ENCODE measurements around the gene HOXD8.

DNA sequence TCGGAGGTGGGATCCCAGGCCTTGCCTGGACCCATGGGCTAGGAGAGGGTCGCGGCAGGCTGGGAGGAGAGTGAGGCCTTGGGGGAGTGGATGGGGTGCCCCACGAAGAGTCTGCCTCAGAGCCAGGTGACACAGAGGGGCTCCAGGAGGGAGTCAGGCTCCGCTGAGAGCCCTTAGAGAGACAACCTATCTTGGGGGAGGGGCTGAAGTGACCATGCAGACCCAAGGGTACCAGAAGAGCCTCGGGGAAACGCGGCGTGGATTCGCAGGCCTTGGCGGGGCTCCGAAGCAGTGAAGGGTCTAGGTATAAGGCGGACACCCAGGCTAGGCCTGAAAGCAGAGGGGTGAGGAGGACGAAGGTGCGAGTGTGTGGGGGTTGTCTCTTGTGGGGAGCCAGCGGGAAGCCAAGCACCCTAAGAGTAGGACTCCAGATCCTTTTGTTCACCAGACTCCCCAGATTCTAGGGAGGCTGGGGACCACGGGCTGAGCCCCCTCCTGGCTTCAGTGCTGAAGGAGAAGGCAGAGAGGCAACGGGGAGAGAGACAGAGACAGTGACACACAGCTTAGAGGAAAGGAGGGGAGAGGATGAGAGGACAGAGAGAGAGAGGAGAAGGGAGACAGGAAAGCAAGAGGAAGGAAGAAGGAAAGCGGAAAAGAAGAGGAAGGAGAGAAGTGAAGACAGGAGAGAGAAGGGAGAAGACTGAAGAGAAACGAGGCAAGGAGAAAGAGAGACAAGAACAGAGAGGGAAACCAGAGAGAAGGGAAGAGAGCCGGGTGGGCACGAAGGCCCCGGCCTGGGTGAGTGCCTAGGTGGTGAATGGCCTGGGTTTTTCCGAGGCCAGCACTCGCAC is 23.6 kb upstream of the HOXD8 start:
- TF ChIP-seq, protein P1, sequence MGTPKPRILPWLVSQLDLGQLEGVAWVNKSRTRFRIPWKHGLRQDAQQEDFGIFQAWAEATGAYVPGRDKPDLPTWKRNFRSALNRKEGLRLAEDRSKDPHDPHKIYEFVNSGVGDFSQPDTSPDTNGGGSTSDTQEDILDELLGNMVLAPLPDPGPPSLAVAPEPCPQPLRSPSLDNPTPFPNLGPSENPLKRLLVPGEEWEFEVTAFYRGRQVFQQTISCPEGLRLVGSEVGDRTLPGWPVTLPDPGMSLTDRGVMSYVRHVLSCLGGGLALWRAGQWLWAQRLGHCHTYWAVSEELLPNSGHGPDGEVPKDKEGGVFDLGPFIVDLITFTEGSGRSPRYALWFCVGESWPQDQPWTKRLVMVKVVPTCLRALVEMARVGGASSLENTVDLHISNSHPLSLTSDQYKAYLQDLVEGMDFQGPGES (IDR thresholded peaks at IDR 0.05), result no peak
- no peak for TF ChIP-seq ZNF274 (IDR thresholded peaks at IDR 0.05; ENCODE audit: insufficient read depth, insufficient read length)
- TF ChIP-seq CTCF (IDR thresholded peaks at IDR 0.05 in 2 of 3, conservative IDR thresholded peaks at IDR 0.05 in 1 of 3; ENCODE audit: control insufficient read depth in 2 of 3, extremely low read depth in 1 of 3, insufficient read depth in 1 of 3, low read depth in 3 of 3, low read length in 3 of 3), result no peak
- no peak for TF ChIP-seq CEBPB (IDR thresholded peaks at IDR 0.05; ENCODE audit: borderline replicate concordance in 1 of 2, low read depth in 2 of 2, low read length in 2 of 2)
- no peak for TF ChIP-seq POLR2A (IDR thresholded peaks at IDR 0.05; ENCODE audit: low read depth, low read length)
- TF ChIP-seq CHD1 (IDR thresholded peaks at IDR 0.05; ENCODE audit: low read depth, low read length), result no peak
- no peak for TF ChIP-seq NRF1 (conservative IDR thresholded peaks at IDR 0.05; ENCODE audit: low read depth, low read length)
- no peak for TF ChIP-seq SP1 (IDR thresholded peaks at IDR 0.05; ENCODE audit: low read depth, low read length)
- TF ChIP-seq CBX5 (IDR thresholded peaks at IDR 0.05; ENCODE audit: low read depth), result no peak
- TF ChIP-seq ZNF24 (IDR thresholded peaks at IDR 0.05), result no peak
